Parathyroid adenoma (tissue), 2 donors: Measurements from ENCODE around the gene AP3B2.
"Not testable (repeated sequence)": the region's sequence is repeated elsewhere in the genome, so short reads cannot be mapped to it uniquely, and the experiment has no call there.

Source experiments
- H2AFZ ChIP-seq: fragments of 300-600 bp; sonication (generic); one replicate; pipeline ENCODE4 v1.7.0; 2017; ENCODE audit warnings: antibody characterized with exemption, mild to moderate bottlenecking
- H3K27ac ChIP-seq: fragments of 300-600 bp; sonication (generic); one replicate; pipeline ENCODE4 v1.7.0; 2017
- H3K27me3 ChIP-seq: fragments of 300-600 bp; sonication (generic); one replicate; pipeline ENCODE4 v1.7.0; 2017; ENCODE audit warnings: low read length; ENCODE audit not compliant: control insufficient read depth, insufficient read depth
- H3K36me3 ChIP-seq: fragments of 300-600 bp; sonication (generic); one replicate; pipeline ENCODE4 v1.7.0; 2017; ENCODE audit warnings: low read length; ENCODE audit not compliant: control insufficient read depth, insufficient read depth
- H3K4me1 ChIP-seq: fragments of 300-600 bp; sonication (generic); one replicate; pipeline ENCODE4 v1.7.0; 2017; ENCODE audit warnings: control low read depth
- H3K4me2 ChIP-seq: fragments of 300-600 bp; sonication (generic); one replicate; pipeline ENCODE4 v1.7.0; 2017; ENCODE audit warnings: low read length
- H3K4me3 ChIP-seq: fragments of 300-600 bp; sonication (generic); one replicate; pipeline ENCODE4 v1.7.0; 2017; ENCODE audit warnings: low read depth, low read length
- H3K79me2 ChIP-seq: fragments of 300-600 bp; sonication (generic); one replicate; pipeline ENCODE4 v1.7.0; 2017; ENCODE audit warnings: control low read depth
- H3K9ac ChIP-seq: fragments of 300-600 bp; sonication (generic); one replicate; pipeline ENCODE4 v1.7.0; 2017; ENCODE audit warnings: mild to moderate bottlenecking
- H3K9me3 ChIP-seq: fragments of 300-600 bp; sonication (generic); one replicate; pipeline ENCODE4 v1.7.0; 2017; ENCODE audit warnings: low read length; ENCODE audit not compliant: control insufficient read depth
- TF ChIP-seq, protein P1 (sequence below): fragments of 300-600 bp; sonication (generic); IDR thresholded peaks from one replicate; pipeline ENCODE4 v1.7.0; 2017; ENCODE audit warnings: antibody characterized with exemption, mild to moderate bottlenecking
- donor health status: primary hyperparathyroidism.

AP3B2 gene

DNA sequence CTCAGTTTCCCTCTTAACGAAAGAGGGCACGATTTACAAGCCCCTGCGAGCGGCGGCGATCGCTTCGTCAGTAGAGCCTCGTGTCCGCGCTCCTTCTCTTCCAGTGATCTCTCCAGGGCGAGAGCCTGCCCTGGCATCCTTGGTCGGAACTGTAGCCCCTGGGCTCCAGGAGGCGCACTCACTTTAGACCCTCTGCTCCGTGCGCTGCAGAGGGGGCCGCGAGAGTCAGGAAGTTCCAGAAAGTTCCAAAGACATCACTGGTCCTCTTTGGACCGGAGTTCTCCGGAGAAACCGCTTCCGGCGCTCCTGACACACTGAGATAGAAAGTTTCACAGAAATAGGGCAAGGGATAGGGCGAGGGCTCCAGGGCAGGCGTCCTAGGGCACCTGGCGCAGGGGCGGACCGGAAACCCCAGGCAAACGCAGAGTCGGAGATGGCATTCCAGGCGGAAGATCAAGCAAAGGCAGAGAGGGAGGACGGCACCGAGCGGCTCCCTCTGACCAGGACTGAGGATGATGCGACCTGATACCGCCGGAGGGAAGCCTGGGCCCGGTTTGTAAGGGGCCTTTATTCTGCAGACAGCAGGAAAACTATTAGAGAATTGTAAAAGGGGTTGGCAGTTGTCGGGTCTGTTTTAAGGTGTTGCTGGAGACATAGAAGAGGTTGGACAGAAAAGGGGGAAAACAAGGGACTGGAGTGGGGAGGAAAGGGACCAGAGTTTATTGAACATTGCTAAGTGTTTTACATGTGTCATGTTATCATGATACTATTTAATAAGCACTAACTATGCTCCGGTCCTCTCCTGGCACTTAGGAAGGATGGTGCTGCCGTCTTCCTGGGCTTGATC, 61.2 kb downstream of the AP3B2 start:
- H3K36me3 ChIP-seq, result no peaks in the 10 kb centered on the region
- H2AFZ ChIP-seq, result peak overlapping the region; percentile 60
- H3K4me3 ChIP-seq, result no peak overlapping the region
- H3K27ac ChIP-seq, result peak overlapping the region; percentile 85
- H3K79me2 ChIP-seq, result no peaks in the 10 kb centered on the region
- H3K9me3 ChIP-seq, result no peaks in the 10 kb centered on the region
- no peak overlapping the region for H3K9ac ChIP-seq
- no peaks in the 10 kb centered on the region for H3K27me3 ChIP-seq
- H3K4me1 ChIP-seq, result no peaks in the 10 kb centered on the region
- TF ChIP-seq, protein P1, sequence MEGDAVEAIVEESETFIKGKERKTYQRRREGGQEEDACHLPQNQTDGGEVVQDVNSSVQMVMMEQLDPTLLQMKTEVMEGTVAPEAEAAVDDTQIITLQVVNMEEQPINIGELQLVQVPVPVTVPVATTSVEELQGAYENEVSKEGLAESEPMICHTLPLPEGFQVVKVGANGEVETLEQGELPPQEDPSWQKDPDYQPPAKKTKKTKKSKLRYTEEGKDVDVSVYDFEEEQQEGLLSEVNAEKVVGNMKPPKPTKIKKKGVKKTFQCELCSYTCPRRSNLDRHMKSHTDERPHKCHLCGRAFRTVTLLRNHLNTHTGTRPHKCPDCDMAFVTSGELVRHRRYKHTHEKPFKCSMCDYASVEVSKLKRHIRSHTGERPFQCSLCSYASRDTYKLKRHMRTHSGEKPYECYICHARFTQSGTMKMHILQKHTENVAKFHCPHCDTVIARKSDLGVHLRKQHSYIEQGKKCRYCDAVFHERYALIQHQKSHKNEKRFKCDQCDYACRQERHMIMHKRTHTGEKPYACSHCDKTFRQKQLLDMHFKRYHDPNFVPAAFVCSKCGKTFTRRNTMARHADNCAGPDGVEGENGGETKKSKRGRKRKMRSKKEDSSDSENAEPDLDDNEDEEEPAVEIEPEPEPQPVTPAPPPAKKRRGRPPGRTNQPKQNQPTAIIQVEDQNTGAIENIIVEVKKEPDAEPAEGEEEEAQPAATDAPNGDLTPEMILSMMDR, result no peak
- peak overlapping the region; percentile 49 for H3K4me2 ChIP-seq

DNA sequence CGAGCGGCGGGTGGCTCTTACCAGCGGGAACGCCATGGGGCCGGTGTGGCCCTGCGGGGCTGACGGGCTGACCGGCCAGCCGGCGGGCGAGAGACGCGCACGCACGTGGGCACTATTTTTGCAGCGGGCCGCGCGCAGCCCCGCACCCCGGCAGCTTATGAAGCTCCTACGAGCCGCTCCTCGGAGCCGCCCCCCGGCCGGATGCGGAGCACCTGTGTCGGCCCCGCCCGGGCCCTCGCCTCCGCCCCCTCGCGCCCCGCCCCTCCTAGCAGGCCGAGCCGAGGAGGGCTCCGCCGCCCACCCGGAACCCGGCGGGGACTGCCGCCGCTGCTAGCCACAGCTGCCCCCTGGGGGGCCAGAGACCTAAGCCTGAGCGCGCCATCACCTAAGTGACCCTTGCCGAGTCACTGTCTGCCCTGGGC, 61.8 kb downstream of the AP3B2 start:
- Histone ChIP-seq H3K4me1 (no peaks in the 10 kb centered on the region), H3K27me3 (no peaks in the 10 kb centered on the region), H3K36me3 (no peaks in the 10 kb centered on the region), H3K79me2 (no peaks in the 10 kb centered on the region), H2AFZ (peak overlapping the region; percentile 60), H3K9me3 (no peaks in the 10 kb centered on the region), H3K9ac (no peak overlapping the region), H3K4me3 (no peak overlapping the region), H3K27ac (peak overlapping the region; percentile 85), H3K4me2 (peak overlapping the region; percentile 49)
- TF ChIP-seq, protein P1, result no peak

DNA sequence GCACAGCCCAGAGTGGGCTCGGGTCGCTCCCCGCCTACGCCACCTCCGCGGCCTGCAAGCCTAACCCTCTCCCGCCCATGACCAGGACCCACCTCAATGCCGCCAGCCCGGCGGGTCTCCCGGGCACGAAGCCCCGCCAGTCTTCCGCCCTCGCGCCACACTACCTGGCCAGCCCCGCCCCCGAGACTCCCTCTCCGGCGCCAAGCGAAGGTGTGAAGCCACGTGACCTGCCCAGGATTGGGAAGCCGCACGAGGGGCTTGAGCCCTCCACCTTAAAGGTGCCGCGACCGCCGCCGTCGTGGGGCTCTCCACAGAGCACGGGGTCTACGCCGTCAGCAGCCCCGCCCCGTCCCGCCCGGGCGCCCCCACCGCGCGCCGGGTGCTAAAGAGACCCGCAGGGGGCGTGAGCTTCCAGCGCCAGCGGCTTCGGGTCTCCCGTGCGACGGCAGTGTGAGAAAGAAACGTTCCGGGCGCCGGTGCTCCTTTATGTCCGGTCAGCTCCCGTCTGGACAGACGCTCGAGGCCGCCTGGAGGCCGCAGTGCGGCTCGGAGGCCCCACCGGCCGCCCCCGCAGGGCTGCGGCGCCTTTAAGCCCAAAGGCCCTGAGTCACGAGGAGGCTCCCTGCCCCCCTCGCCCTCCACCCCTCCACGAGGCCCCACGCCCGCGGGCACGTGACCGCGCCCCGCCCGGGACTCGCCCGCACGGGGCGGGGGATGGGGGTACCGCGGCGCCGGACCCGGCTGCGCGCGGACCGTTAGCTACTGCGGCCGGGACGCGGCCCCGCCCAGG, 62.4 kb downstream of the AP3B2 start, which contains the start of gene CPEB1:
Gene CPEB1, minus strand, starts transcription at position 319 of the 790 bp plus-strand sequence. CDS start 18,904 bp downstream, outside the sequence.
- Histone ChIP-seq H3K27me3 (no peaks in the 10 kb centered on the region), H3K79me2 (no peaks in the 10 kb centered on the region), H3K9ac (no peak within 1 kb of the TSS), H3K9me3 (no peaks in the 10 kb centered on the region), H3K4me3 (peak within 1 kb of the TSS; percentile 22), H3K4me1 (no peaks in the 10 kb centered on the region), H3K36me3 (no peaks in the 10 kb centered on the region), H2AFZ (peak within 1 kb of the TSS; percentile 60), H3K27ac (peak within 1 kb of the TSS; percentile 85), H3K4me2 (peak within 1 kb of the TSS; percentile 49)
- TF ChIP-seq, protein P1, result peak; percentile 26

DNA sequence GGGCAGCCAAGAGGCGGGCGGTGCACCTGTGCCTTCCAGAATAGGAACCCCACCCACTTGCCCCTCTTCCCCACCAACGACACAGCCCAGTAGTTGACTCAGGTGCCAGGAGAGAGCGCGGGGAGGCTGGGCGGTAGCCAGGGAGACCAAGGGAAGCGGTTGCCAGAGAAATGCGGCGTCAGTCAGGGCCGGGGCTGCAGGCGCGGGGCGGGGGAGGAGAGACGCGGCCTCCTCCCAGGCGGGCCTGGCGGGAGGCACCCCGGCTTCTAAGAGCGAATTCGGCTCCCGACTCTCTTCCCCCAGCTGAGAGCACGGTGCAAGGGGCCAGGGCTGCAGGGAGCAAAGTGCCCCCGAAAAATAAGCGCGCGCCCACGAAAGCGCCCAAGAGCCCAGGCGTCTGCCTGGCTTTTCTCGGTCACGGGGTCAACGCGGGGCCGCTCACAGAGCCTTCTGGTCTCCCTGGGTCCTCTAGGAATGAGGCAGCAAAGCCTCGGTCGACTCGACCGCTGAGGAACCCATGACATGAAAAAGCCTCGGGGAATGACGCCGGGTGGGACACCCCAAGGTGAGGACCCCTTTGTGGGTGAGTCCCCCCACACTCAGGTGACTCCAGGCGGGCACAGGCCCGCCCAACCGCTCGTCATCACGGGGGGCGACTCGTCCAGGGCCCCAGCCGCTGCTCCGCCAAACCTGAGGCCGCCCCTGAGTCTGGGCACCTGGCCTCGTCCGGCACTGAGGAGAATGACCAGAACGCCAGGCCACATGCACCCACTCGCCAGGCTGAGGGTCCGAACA, 63.2 kb downstream of the AP3B2 start:
- TF ChIP-seq, protein P1, result no peak
- H3K27ac ChIP-seq, result peak overlapping the region; percentile 85
- H3K27me3 ChIP-seq, result no peaks in the 10 kb centered on the region

DNA sequence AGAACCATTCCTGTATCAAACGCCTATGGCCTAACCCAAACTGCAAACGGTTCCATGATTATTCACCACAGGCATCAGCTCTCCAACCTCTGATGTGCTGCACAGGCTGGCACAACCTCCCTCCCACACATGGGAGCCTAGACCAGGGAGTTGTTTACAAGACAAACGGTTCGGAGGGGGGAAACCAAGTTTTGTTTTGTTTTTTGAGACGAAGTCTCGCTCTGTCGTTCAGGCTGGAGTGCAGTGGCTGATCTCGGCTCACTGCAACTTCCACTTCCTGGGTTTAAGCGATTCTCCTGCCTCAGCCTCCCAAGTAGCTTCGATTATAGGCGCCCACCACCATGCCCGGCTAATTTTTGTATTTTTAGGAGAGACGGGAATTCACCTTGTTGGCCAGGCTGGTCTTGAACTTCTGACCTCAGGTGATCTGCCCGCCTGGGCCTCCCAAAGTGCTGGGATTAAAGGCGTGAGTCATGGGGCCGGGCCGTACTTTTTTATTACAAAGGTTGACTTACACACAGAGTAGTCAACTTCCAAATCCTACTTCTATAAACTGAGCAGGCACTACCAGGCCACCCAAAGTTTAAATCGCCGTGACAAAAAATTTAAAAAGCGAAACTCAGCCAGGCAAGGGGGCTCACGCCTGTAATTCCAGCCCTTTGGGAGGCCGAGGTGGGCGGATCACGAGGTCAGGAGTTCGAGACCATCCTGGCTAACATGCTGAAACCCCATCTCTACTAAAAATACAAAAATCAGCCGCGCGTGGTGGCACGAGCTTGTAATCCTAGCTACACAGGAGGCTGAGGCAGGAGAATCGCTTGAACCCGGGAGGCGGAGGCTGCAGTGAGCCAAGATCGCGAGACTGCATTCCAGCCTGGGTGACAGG, 64.5 kb downstream of the AP3B2 start:
- H2AFZ ChIP-seq, H3K9ac ChIP-seq, H3K27ac ChIP-seq, H3K4me2 ChIP-seq, H3K9me3 ChIP-seq, H3K4me3 ChIP-seq, H3K79me2 ChIP-seq, H3K4me1 ChIP-seq, H3K27me3 ChIP-seq, H3K36me3 ChIP-seq: not testable (repeated sequence)

More for the DNA sequence above, 63.2 kb downstream of the AP3B2 start:
- H3K79me2 ChIP-seq, result no peaks in the 10 kb centered on the region
- H3K9ac ChIP-seq, result no peak overlapping the region
- H3K4me1 ChIP-seq, result no peaks in the 10 kb centered on the region
- no peak overlapping the region for H3K4me3 ChIP-seq
- peak overlapping the region; percentile 58 for H2AFZ ChIP-seq
- H3K4me2 ChIP-seq, result peak overlapping the region; percentile 30
- no peaks in the 10 kb centered on the region for H3K9me3 ChIP-seq
- H3K36me3 ChIP-seq, result no peaks in the 10 kb centered on the region
